Osteoblast (primary cell): ENCODE results near the gene STAM2. TPM values are rescaled to one million over a fixed set of nuclear protein-coding genes. Genes with fewer than 3 reads are reported as not detected.
"Not testable (repeated sequence)": the region's sequence is repeated elsewhere in the genome, so short reads cannot be mapped to it uniquely, and the experiment has no call there.

Source experiments
- DNase-seq: peaks from one replicate; pipeline ENCODE4 v3.0.0; 2011; ENCODE audit warnings: low spot score, mixed read lengths; ENCODE audit not compliant: insufficient read length; ENCODE audit errors: missing footprints
- H2AFZ ChIP-seq: 2 replicates; pipeline ENCODE4 v1.6.0; 2011; ENCODE audit warnings: mild to moderate bottlenecking, low read length
- H3K27ac ChIP-seq: 2 replicates; pipeline ENCODE4 v1.5.1; 2011; ENCODE audit warnings: mild to moderate bottlenecking, low read depth, low read length, moderate library complexity
- H3K27me3 ChIP-seq: 2 replicates; pipeline ENCODE4 v1.6.0; 2012; ENCODE audit warnings: mild to moderate bottlenecking, control low read depth, inconsistent platforms, low read length, moderate library complexity; ENCODE audit not compliant: insufficient read depth
- H3K36me3 ChIP-seq: 2 replicates; pipeline ENCODE4 v1.5.1; 2011; ENCODE audit warnings: mild to moderate bottlenecking, low read length, control low read depth, moderate library complexity; ENCODE audit not compliant: insufficient read depth
- H3K4me1 ChIP-seq: 2 replicates; pipeline ENCODE4 v1.5.1; 2011; ENCODE audit warnings: mild to moderate bottlenecking, low read length, control low read depth, moderate library complexity; ENCODE audit not compliant: insufficient read depth
- H3K4me2 ChIP-seq: 2 replicates; pipeline ENCODE4 v1.6.0; 2011; ENCODE audit warnings: mild to moderate bottlenecking, low read length; ENCODE audit not compliant: insufficient read depth
- H3K4me3 ChIP-seq: fragments of 200-600 bp; sonication (generic); 3 replicates; pipeline ENCODE4 v1.5.1; 2012; ENCODE audit warnings: mild to moderate bottlenecking, low read length, inconsistent platforms; ENCODE audit not compliant: insufficient read depth
- H3K79me2 ChIP-seq: 2 replicates; pipeline ENCODE4 v1.6.0; 2012; ENCODE audit warnings: mild to moderate bottlenecking, low read length, control low read depth, inconsistent platforms; ENCODE audit not compliant: insufficient read depth
- H3K9me3 ChIP-seq: 2 replicates; pipeline ENCODE4 v1.5.1; 2011; ENCODE audit warnings: low read depth, low read length, control low read depth
- H4K20me1 ChIP-seq: 2 replicates; pipeline ENCODE4 v1.6.0; 2012; ENCODE audit warnings: mild to moderate bottlenecking, low read length, control low read depth; ENCODE audit not compliant: insufficient read depth
- total RNA-seq: library from RNA; depleted of rRNA; stranded (reverse); fragments of >200 nt; gene quantifications from 2 replicates; pipeline ENCODE4 v1.2.3, GENCODE V29; 2012
- TF ChIP-seq, protein P1 (sequence below): IDR thresholded peaks from 2 replicates; pipeline ENCODE4 v1.5.1; 2011; ENCODE audit warnings: mild to moderate bottlenecking, low read depth, low read length, moderate library complexity; ENCODE audit errors: extremely low read depth

STAM2 gene
- total RNA-seq, 1 donor, result 52.5 TPM

DNA sequence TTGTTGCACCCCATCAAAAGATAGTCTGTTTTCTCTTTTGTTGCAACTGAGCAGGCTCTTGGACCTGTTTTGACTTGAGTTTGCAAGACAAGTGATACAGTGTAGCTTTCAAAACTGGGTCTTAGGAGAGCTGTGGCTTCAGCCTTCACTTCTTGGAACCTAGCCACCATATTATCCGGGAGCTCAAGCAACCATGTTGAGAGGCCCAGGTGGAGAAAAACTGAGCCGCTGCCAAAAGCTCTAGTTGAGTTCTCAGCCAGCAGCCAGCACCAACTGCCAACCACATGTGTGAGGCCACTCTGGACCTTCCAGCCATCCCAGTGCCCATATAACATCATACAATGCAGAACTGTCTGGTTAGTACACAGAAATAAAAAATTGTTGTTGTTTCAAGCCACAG is 82.1 kb downstream of the STAM2 start:
- TF ChIP-seq, protein P1, sequence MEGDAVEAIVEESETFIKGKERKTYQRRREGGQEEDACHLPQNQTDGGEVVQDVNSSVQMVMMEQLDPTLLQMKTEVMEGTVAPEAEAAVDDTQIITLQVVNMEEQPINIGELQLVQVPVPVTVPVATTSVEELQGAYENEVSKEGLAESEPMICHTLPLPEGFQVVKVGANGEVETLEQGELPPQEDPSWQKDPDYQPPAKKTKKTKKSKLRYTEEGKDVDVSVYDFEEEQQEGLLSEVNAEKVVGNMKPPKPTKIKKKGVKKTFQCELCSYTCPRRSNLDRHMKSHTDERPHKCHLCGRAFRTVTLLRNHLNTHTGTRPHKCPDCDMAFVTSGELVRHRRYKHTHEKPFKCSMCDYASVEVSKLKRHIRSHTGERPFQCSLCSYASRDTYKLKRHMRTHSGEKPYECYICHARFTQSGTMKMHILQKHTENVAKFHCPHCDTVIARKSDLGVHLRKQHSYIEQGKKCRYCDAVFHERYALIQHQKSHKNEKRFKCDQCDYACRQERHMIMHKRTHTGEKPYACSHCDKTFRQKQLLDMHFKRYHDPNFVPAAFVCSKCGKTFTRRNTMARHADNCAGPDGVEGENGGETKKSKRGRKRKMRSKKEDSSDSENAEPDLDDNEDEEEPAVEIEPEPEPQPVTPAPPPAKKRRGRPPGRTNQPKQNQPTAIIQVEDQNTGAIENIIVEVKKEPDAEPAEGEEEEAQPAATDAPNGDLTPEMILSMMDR, result no peak
- no peak overlapping the region for H3K27ac ChIP-seq
- no peak for DNase-seq
- H3K4me1 ChIP-seq, result no peaks in the 10 kb centered on the region
- no peaks in the 10 kb centered on the region for H4K20me1 ChIP-seq
- no peaks in the 10 kb centered on the region for H3K79me2 ChIP-seq
- H3K36me3 ChIP-seq, result no peaks in the 10 kb centered on the region
- H3K9me3 ChIP-seq, result no peaks in the 10 kb centered on the region
- peaks cover 57% of the 10 kb centered on the region for H3K27me3 ChIP-seq
- H2AFZ ChIP-seq, result no peak overlapping the region
- no peak overlapping the region for H3K4me2 ChIP-seq
- H3K4me3 ChIP-seq, result no peak overlapping the region

DNA sequence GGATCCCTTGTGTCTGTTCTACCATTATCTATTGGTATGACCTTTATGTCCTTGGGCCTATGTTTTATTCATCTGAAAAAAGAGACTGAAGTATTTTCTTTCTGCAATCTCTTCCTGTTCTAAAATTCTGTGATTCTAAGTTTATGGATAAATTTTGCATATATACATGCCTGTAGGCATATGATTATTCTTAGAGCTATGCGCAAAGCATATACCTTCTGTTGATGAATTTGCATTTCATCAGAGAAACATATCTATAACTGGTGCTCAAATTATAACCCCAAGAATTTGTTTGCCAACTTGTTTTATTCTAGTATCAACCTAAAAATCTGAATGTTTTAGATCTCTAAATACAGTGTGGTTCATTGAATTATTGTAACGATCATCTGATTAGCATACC is 83.5 kb downstream of the STAM2 start:
- no peaks in the 10 kb centered on the region for H3K4me1 ChIP-seq
- no peak for DNase-seq

DNA sequence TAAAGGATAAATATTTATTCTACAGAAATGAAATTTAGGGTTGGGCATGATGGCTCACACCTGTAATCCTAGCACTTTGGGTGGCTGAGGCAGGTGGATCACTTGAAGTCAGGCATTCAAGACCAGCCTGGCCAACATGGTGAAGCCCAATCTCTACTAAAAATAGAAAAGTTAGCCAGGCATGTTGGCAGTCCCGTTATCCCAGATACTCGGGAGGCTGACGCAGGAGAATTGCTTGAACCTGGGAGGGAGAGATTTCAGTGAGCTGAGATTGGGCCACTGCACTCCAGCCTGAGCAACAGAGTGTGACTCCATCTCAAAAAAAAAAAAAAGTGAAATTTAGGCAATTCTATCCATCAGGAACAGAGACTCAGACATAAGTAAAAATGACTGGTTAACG is 84.8 kb downstream of the STAM2 start:
- H3K9me3 ChIP-seq, H4K20me1 ChIP-seq, H2AFZ ChIP-seq, H3K79me2 ChIP-seq, H3K36me3 ChIP-seq, H3K4me2 ChIP-seq, H3K4me3 ChIP-seq, H3K27ac ChIP-seq, H3K4me1 ChIP-seq, DNase-seq: not testable (repeated sequence)
- peaks cover 37% of the 10 kb centered on the region for H3K27me3 ChIP-seq

More for the DNA sequence above, 83.5 kb downstream of the STAM2 start:
- Histone ChIP-seq H3K27ac (no peak overlapping the region), H3K79me2 (no peaks in the 10 kb centered on the region), H3K4me2 (no peak overlapping the region), H3K4me3 (no peak overlapping the region), H2AFZ (no peak overlapping the region), H3K27me3 (peaks cover 47% of the 10 kb centered on the region), H4K20me1 (no peaks in the 10 kb centered on the region), H3K9me3 (no peaks in the 10 kb centered on the region), H3K36me3 (no peaks in the 10 kb centered on the region)
- TF ChIP-seq, protein P1, result no peak

DNA sequence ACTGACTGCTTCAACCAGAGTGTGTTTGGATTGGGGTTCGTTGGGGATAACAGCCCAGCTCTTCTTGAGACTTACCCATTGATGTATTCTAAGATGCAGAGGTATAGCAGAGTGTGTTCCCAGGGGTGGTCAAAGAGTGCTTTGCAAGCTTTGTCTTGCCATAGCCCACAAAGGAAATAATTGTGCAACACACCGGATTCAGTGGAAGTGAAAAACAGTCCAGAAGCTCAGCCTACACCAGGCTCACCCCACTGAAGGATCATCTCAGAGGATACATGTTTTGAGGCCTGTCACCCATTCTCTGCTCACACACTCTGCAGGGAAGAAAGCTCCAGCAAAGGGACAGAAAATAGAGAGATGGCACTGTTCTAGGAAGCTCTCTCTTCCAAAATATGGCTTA is 86.3 kb downstream of the STAM2 start:
- Histone ChIP-seq H3K79me2 (no peaks in the 10 kb centered on the region), H3K27me3 (peaks cover 26% of the 10 kb centered on the region), H3K4me1 (no peaks in the 10 kb centered on the region), H3K27ac (no peak overlapping the region), H2AFZ (no peak overlapping the region), H3K4me2 (no peak overlapping the region), H3K4me3 (no peak overlapping the region), H3K36me3 (no peaks in the 10 kb centered on the region), H4K20me1 (no peaks in the 10 kb centered on the region), H3K9me3 (no peaks in the 10 kb centered on the region)
- TF ChIP-seq, protein P1, result no peak
- no peak for DNase-seq

DNA sequence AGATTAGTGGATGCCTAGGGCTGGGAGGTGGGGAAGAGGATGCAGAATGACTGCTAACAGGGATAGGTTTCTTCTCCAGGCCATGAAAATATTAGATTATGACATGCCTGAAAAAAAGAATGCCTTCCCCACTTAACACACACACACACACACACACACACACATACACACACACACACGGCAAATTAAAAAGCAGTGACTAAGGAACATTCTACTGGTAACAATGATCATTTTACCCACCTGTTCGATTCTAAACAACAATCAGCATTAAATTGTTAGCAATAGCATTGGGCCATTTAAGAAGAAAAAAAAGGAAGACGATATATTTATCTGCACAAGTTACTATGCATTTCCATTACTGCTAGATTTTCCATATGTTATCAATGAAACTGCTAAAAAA is 87.6 kb downstream of the STAM2 start:
- Histone ChIP-seq H4K20me1 (no peaks in the 10 kb centered on the region), H3K4me2 (no peak overlapping the region), H2AFZ (no peak overlapping the region), H3K27me3 (peaks cover 29% of the 10 kb centered on the region), H3K36me3 (no peaks in the 10 kb centered on the region), H3K9me3 (no peaks in the 10 kb centered on the region), H3K79me2 (no peaks in the 10 kb centered on the region), H3K4me3 (no peak overlapping the region), H3K27ac (no peak overlapping the region), H3K4me1 (no peaks in the 10 kb centered on the region)
- DNase-seq, result no peak
- TF ChIP-seq, protein P1, result no peak
